Heart left ventricle (tissue), 16 donors: ENCODE data around the gene FOXO6. TPM values are rescaled to one million over a fixed set of nuclear protein-coding genes. Genes with fewer than 3 reads are reported as not detected.

Experiments used
- ATAC-seq, 4 donors: fragments of 200-7000 bp; cut with Tn5 transposase; one replicate each; pipeline ENCODE4 v1.9.1; 2020 to 2022; ENCODE audit warnings: moderate library complexity in 4 of 4, mild to moderate bottlenecking in 3 of 4, moderate number of reproducible peaks in 1 of 4
- DNase-seq, 5 donors: peaks; one replicate each; pipeline ENCODE4 v3.0.0-alpha.2; 2020
- H3K27ac ChIP-seq, 12 donors: fragments of 200-600 bp; sonication (generic) in 4 of 12; one replicate each; pipeline versions ENCODE4 v1.5.0 to v1.8.0; 2016 to 2022; ENCODE audit warnings: mild to moderate bottlenecking in 2 of 12
- H3K27me3 ChIP-seq, 9 donors: fragments of 200-600 bp; sonication (generic) in 2 of 9; one replicate each; pipeline versions ENCODE4 v1.5.1 to v1.8.0; 2016 to 2022; ENCODE audit warnings: mild to moderate bottlenecking in 3 of 9
- H3K36me3 ChIP-seq, 9 donors: fragments of 200-600 bp; sonication (generic) in 2 of 9; one replicate each; pipeline versions ENCODE4 v1.5.0 to v1.8.0; 2018 to 2022; ENCODE audit warnings: mild to moderate bottlenecking in 2 of 9
- H3K4me1 ChIP-seq, 12 donors: fragments of 200-600 bp; sonication (generic) in 4 of 12; one replicate each; pipeline versions ENCODE4 v1.5.0 to v1.8.0; 2016 to 2022; ENCODE audit warnings: mild to moderate bottlenecking in 3 of 12
- H3K4me3 ChIP-seq, 12 donors: fragments of 200-600 bp; sonication (generic) in 4 of 12; one replicate each; pipeline versions ENCODE4 v1.5.0 to v1.8.0; 2017 to 2022; ENCODE audit warnings: mild to moderate bottlenecking in 9 of 12, moderate library complexity in 4 of 12
- H3K9me3 ChIP-seq, 12 donors: fragments of 200-600 bp; sonication (generic) in 4 of 12; one replicate each; pipeline versions ENCODE4 v1.5.0 to v1.8.0; 2016 to 2022; ENCODE audit warnings: mild to moderate bottlenecking in 1 of 12
- CTCF ChIP-seq, 12 donors: fragments of 200-600 bp; sonication (generic) in 4 of 12; IDR thresholded peaks; one replicate each; pipeline versions ENCODE4 v1.5.0 to v1.8.0; 2018 to 2022; ENCODE audit warnings: antibody characterized with exemption in 12 of 12, mild to moderate bottlenecking in 5 of 12
- POLR2A ChIP-seq, 2 donors: fragments of 450-650 bp; IDR thresholded peaks; one replicate each; pipeline ENCODE4 v1.6.1; 2017; ENCODE audit warnings: antibody characterized with exemption in 2 of 2, mild to moderate bottlenecking in 2 of 2, moderate library complexity in 2 of 2
- WGBS, 4 donors: extraction: QIAGEN DNeasy Blood & Tissue Kit in 2 of 4; methylation state at CpG; one replicate each; pipeline versions ENCODE4 v1.1.5 to v1.1.7; 2013 to 2018; 5-methylcytosine and 5-hydroxymethylcytosine counted together
- intact Hi-C, 10 donors: fragments of 100-400 bp; cut with DNase I; formaldehyde crosslinking; loops; one replicate each; pipeline versions ENCODE4 v1.11.1 to v1.14.2; 2022
- polyA plus RNA-seq, 2 donors: library from polyadenylated mRNA; stranded (reverse); fragments of 200-250 nt; gene quantifications; one replicate each; pipeline ENCODE4 v1.2.3, GENCODE V29; 2013
- total RNA-seq, 9 donors: library from RNA; depleted of rRNA in 2 of 9; stranded (reverse); fragments of >200 nt in 2 of 9; fragmentation: NEBNext Ultra II Directional in 3 of 9; extraction: Animal tissue kit (Norgen Biotek cat#: 25700) in 3 of 9; gene quantifications; one replicate each; pipeline versions ENCODE4 v1.1.0 to v1.2.4, GENCODE V29; 2016 to 2023
- donor health status: ischemic (EF 13 %, LVEDD 7.1; RV severe dilation, severe dysfunction).
- donor health status: healthy with polysubstance abuse.
- donor health status: DM: no; HTN: yes; CAD: no.
- donor health status: DM: no; HTN: no; CAD: no.
- donor health status: ischemic (EF 25% LVEDD 6.9; RV normal size, moderate dysfunction).
- donor health status: ischemic (EF 25% LVEDD 5.7; RV mildly dilated, moderate dysfunction).
- donor health status: healthy.
- donor health status: DM: yes; HTN: yes; CAD: no.
- donor health status: ischemic (EF 35%, LVEDD 5.7; RV mildly dilated, moderate dysfunction).
- donor health status: nonischemic (EF 11% LVEDD 7.7; RV severe dilation, severe dysfunction).
- donor health status: DM: yes; HTN: yes; CAD: no.
- donor health status: PGD.
- donor health status: ischemic (EF 29% LVEDD 5.4; RV normal size, mild dysfunction).
- donor health status: nonischemic (EF 23%, LVEDD 6.1; RV moderate dilation, normal function).

FOXO6 gene
- total and polyA plus RNA-seq, 11 donors: 0.69 to 4.8 (median 1.4) TPM

- DNase-seq: no peak
- H3K27me3 ChIP-seq: peaks cover 0 to 19% (median 3%) of the 10 kb centered on the region in 9 donors
- H3K4me1 ChIP-seq: peaks cover 0 to 11% (median 0%) of the 10 kb centered on the region in 12 donors
- no peaks in the 10 kb centered on the region for H3K36me3 ChIP-seq
- intact Hi-C loops: no loop called here
- H3K9me3 ChIP-seq: no peaks in the 10 kb centered on the region
- H3K27ac ChIP-seq: no peak overlapping the region
- ATAC-seq: no peak
- TF ChIP-seq POLR2A (IDR thresholded peaks at IDR 0.05): no peak
- TF ChIP-seq CTCF (IDR thresholded peaks at IDR 0.05): no peak
- no peak overlapping the region for H3K4me3 ChIP-seq
- WGBS, 4 donors: 67 to 76% (median 70%) methylated on average over 6 of the region's 6 CpGs
These were observed 47.5 kb downstream of the FOXO6 start for GRCh38 chr1:41408691-41409090.

- Histone ChIP-seq H3K27me3 (peaks cover 0 to 19% (median 3%) of the 10 kb centered on the region in 9 donors), H3K4me3 (no peak overlapping the region), H3K9me3 (no peaks in the 10 kb centered on the region), H3K27ac (no peak overlapping the region), H3K4me1 (peaks cover 0 to 6% (median 0%) of the 10 kb centered on the region in 12 donors), H3K36me3 (no peaks in the 10 kb centered on the region)
- TF ChIP-seq CTCF (IDR thresholded peaks at IDR 0.05): no peak
- no peak for TF ChIP-seq POLR2A (IDR thresholded peaks at IDR 0.05)
- WGBS, 4 donors: 71 to 77% (median 73%) methylated on average over 7 of the region's 7 CpGs
- DNase-seq (no peak), ATAC-seq (no peak)
- intact Hi-C loops: loop anchor here in 2 of 10 donors (10.0 kb wide), 2 partner anchors 45 to 85 kb away; partner anchors contain the start of gene FOXO6 (in 1 of the 2)
These were observed 48.6 kb downstream of the FOXO6 start for GRCh38 chr1:41409825-41410224.

- H3K4me1 ChIP-seq: peaks cover 0 to 6% (median 0%) of the 10 kb centered on the region in 12 donors
- no peak for ATAC-seq
- no peak for DNase-seq
- TF ChIP-seq POLR2A (IDR thresholded peaks at IDR 0.05) (no peak), CTCF (IDR thresholded peaks at IDR 0.05) (no peak)
- H3K36me3 ChIP-seq: no peaks in the 10 kb centered on the region
- H3K27ac ChIP-seq: no peak overlapping the region
- no peaks in the 10 kb centered on the region for H3K9me3 ChIP-seq
- WGBS, 4 donors: 90 to 94% (median 93%) methylated on average over 3 of the region's 3 CpGs
- intact Hi-C loops: loop anchor here in 2 of 10 donors (10.0 kb wide), 2 partner anchors 46 to 86 kb away; partner anchors contain the start of gene FOXO6 (in 1 of the 2)
- no peak overlapping the region for H3K4me3 ChIP-seq
- peaks cover 0 to 15% (median 3%) of the 10 kb centered on the region in 9 donors for H3K27me3 ChIP-seq
These were observed 49.2 kb downstream of the FOXO6 start for GRCh38 chr1:41410462-41410861.

- H3K4me1 ChIP-seq: peaks cover 0 to 6% (median 0%) of the 10 kb centered on the region in 12 donors
- DNase-seq (no peak), ATAC-seq (no peak)
- no peak overlapping the region for H3K27ac ChIP-seq
- 92 to 94% (median 93%) methylated on average over 3 of the region's 3 CpGs for WGBS, 4 donors
- TF ChIP-seq CTCF (IDR thresholded peaks at IDR 0.05) (no peak), POLR2A (IDR thresholded peaks at IDR 0.05) (no peak)
- H3K36me3 ChIP-seq: no peaks in the 10 kb centered on the region
- H3K9me3 ChIP-seq: no peaks in the 10 kb centered on the region
- H3K27me3 ChIP-seq: peaks cover 0 to 15% (median 3%) of the 10 kb centered on the region in 9 donors
- intact Hi-C loops: loop anchor here in 2 of 10 donors (10.0 kb wide), 2 partner anchors 46 to 86 kb away; partner anchors contain the start of gene FOXO6 (in 1 of the 2)
- no peak overlapping the region for H3K4me3 ChIP-seq
These were observed 50.0 kb downstream of the FOXO6 start for GRCh38 chr1:41411229-41411628.
